ENCODE measurements around the gene PRR36.

- TF ChIP-seq, protein P1, sequence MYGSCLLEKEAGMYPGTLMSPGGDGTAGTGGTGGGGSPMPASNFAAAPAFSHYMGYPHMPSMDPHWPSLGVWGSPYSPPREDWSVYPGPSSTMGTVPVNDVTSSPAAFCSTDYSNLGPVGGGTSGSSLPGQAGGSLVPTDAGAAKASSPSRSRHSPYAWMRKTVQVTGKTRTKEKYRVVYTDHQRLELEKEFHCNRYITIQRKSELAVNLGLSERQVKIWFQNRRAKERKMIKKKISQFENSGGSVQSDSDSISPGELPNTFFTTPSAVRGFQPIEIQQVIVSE (CRISPR knock-in tag; IDR thresholded peaks at IDR 0.05; ENCODE audit: borderline replicate concordance), result no peak
- TF ChIP-seq CTCF (IDR thresholded peaks at IDR 0.05) (no peak), TEAD4 (CRISPR knock-in tag; IDR thresholded peaks at IDR 0.05) (no peak)
Observed at GRCh38 chr19:7858109-7858770, 15.9 kb downstream of the PRR36 start.
